Suppressor macrophage (primary cell): ENCODE results near the gene SCGB1A1.
"Not testable (repeated sequence)": the region's sequence is repeated elsewhere in the genome, so short reads cannot be mapped to it uniquely, and the experiment has no call there.

Experiments
- DNase-seq, 4 experiments: peaks; one replicate each; pipeline ENCODE4 v3.0.0-alpha.2; 2020 to 2022

The SCGB1A1 gene

GRCh38 chr11:62421996-62422395 is 3.2 kb downstream of the SCGB1A1 start:
- DNase-seq: no peak

- no peak for DNase-seq
Observed at GRCh38 chr11:62423012-62423411, 4.2 kb downstream of the SCGB1A1 start.

- peak; percentile 67 to 92 (median 82) for DNase-seq
Observed at GRCh38 chr11:62427630-62428233, 8.9 kb downstream of the SCGB1A1 start.

GRCh38 chr11:62428871-62429560 is 10.2 kb downstream of the SCGB1A1 start:
- DNase-seq: no peak

GRCh38 chr11:62430425-62430824 is 11.6 kb downstream of the SCGB1A1 start:
- no peak for DNase-seq

- DNase-seq: no peak
Observed at GRCh38 chr11:62431171-62431901, 12.5 kb downstream of the SCGB1A1 start.

GRCh38 chr11:62432695-62433094 is 13.9 kb downstream of the SCGB1A1 start:
- DNase-seq: no peak

- DNase-seq: peak; percentile 51 to 69 (median 65)
Observed at GRCh38 chr11:62433141-62433903, 14.5 kb downstream of the SCGB1A1 start.

- DNase-seq: peak in 1 of 4 experiments; percentile 28
Observed at GRCh38 chr11:62433904-62434276, 15.1 kb downstream of the SCGB1A1 start.

- peak; percentile 27 to 71 (median 56) for DNase-seq
Observed at GRCh38 chr11:62435846-62436660, 17.2 kb downstream of the SCGB1A1 start.

GRCh38 chr11:62437616-62438015 is 18.8 kb downstream of the SCGB1A1 start:
- no peak for DNase-seq

- no peak for DNase-seq
Observed at GRCh38 chr11:62438641-62439040, 19.8 kb downstream of the SCGB1A1 start.

- DNase-seq: peak; percentile 77 to 89 (median 86)
Observed at GRCh38 chr11:62439785-62440602, 21.2 kb downstream of the SCGB1A1 start.

GRCh38 chr11:62443390-62444235 is 24.8 kb downstream of the SCGB1A1 start:
- DNase-seq: peak; percentile 64 to 85 (median 78)

- peak; percentile 74 to 90 (median 86) for DNase-seq
Observed at GRCh38 chr11:62444236-62444833, 25.5 kb downstream of the SCGB1A1 start.

- no peak for DNase-seq
Observed at GRCh38 chr11:62444835-62445234, 26.0 kb downstream of the SCGB1A1 start.

- DNase-seq: no peak
Observed at GRCh38 chr11:62445314-62445740, 26.5 kb downstream of the SCGB1A1 start.

- no peak for DNase-seq
Observed at GRCh38 chr11:62446091-62446490, 27.3 kb downstream of the SCGB1A1 start.

- DNase-seq: no peak
Observed at GRCh38 chr11:62449451-62449851, 30.6 kb downstream of the SCGB1A1 start.

- DNase-seq: not testable (repeated sequence)
Observed at GRCh38 chr11:62449912-62450311, 31.1 kb downstream of the SCGB1A1 start.
